HEK293 (cell line): Measurements from ENCODE around the gene COL8A1.

ENCODE experiments used
- CTCF ChIA-PET: fragments of 350-600 bp; formaldehyde crosslinking; extraction: SDS; loops from one replicate; lab custom pipeline; 2021; ENCODE audit warnings: antibody characterized with exemption; lab: Yijun Ruan, JAX
- POLR2A ChIA-PET: fragments of 300-600 bp; formaldehyde crosslinking; extraction: SDS; loops from one replicate; lab custom pipeline; 2020; ENCODE audit warnings: antibody characterized with exemption, inconsistent platforms; lab: Yijun Ruan, JAX
- H3K27ac ChIP-seq: fragments of 200-500 bp; sonication (Bioruptor generic); 2 replicates; pipeline ENCODE4 v1.5.1; 2014; ENCODE audit warnings: low read depth, low read length, control low read depth, inconsistent platforms; ENCODE audit errors: extremely low read depth
- H3K36me3 ChIP-seq, 2 experiments: fragments of 200-500 bp in 1 of 2; sonication (Bioruptor generic) in 1 of 2; 1 replicate in 1 of 2; 2 replicates in 1 of 2; pipeline ENCODE4 v1.5.1; 2014 to 2017; ENCODE audit warnings: inconsistent platforms in 2 of 2, low read length in 2 of 2; ENCODE audit not compliant: control insufficient read depth in 2 of 2, insufficient read depth in 1 of 2
- H3K4me1 ChIP-seq: fragments of 200-500 bp; sonication (Bioruptor generic); 2 replicates; pipeline ENCODE4 v1.5.1; 2014; ENCODE audit warnings: mild to moderate bottlenecking, low read length, inconsistent platforms; ENCODE audit not compliant: control insufficient read depth, insufficient read depth
- H3K4me3 ChIP-seq: 2 replicates; pipeline ENCODE4 v1.5.1; 2011; ENCODE audit warnings: low read depth, mild to moderate bottlenecking, control low read depth, low read length, moderate library complexity
- H3K9me3 ChIP-seq: fragments of 200-500 bp; sonication (Bioruptor generic); 2 replicates; pipeline ENCODE4 v1.5.1; 2014; ENCODE audit warnings: low read depth, low read length, inconsistent platforms; ENCODE audit not compliant: control insufficient read depth, insufficient read depth
- ATF2 ChIP-seq: fragments of 450-650 bp; formaldehyde crosslinking; IDR thresholded peaks from 2 replicates; pipeline ENCODE4 v1.5.1; 2016; ENCODE audit warnings: missing biosample characterization, missing genetic modification characterization, low read depth
- GLIS2 ChIP-seq: fragments of 450-650 bp; formaldehyde crosslinking; IDR thresholded peaks from 2 replicates; pipeline ENCODE4 v1.5.1; 2016; ENCODE audit warnings: missing biosample characterization, missing genetic modification characterization
- KLF9 ChIP-seq: fragments of 450-650 bp; formaldehyde crosslinking; IDR thresholded peaks from 2 replicates; pipeline ENCODE4 v1.5.1; 2016; ENCODE audit warnings: missing biosample characterization, missing genetic modification characterization, low read depth
- PRDM1 ChIP-seq: fragments of 450-650 bp; formaldehyde crosslinking; IDR thresholded peaks from 2 replicates; pipeline ENCODE4; 2016; ENCODE audit warnings: missing biosample characterization, missing genetic modification characterization
- TRIM28 ChIP-seq: IDR thresholded peaks from 2 replicates; pipeline ENCODE4 v1.6.1; 2011; ENCODE audit warnings: low read length, control low read depth, borderline replicate concordance
- ZBTB7A ChIP-seq: fragments of 450-650 bp; formaldehyde crosslinking; IDR thresholded peaks from 2 replicates; pipeline ENCODE4 v1.5.1; 2016; ENCODE audit warnings: low read depth, missing biosample characterization, missing genetic modification characterization
- ZFP37 ChIP-seq: fragments of 450-650 bp; formaldehyde crosslinking; IDR thresholded peaks from 2 replicates; pipeline ENCODE4 v1.5.1; 2016; ENCODE audit warnings: missing biosample characterization, missing genetic modification characterization
- ZFP69B ChIP-seq: fragments of 450-650 bp; formaldehyde crosslinking; IDR thresholded peaks from 2 replicates; pipeline ENCODE4 v1.5.1; 2016; ENCODE audit warnings: missing biosample characterization, missing genetic modification characterization
- ZNF132 ChIP-seq: fragments of 450-650 bp; formaldehyde crosslinking; IDR thresholded peaks from 2 replicates; pipeline ENCODE4 v1.5.1; 2017; ENCODE audit warnings: missing biosample characterization, missing genetic modification characterization, borderline replicate concordance
- ZNF140 ChIP-seq: fragments of 450-650 bp; formaldehyde crosslinking; IDR thresholded peaks from 2 replicates; pipeline ENCODE4 v1.5.1; 2016; ENCODE audit warnings: missing biosample characterization, missing genetic modification characterization
- ZNF266 ChIP-seq: fragments of 450-650 bp; formaldehyde crosslinking; IDR thresholded peaks from 2 replicates; pipeline ENCODE4 v1.5.1; 2016; ENCODE audit warnings: missing biosample characterization, missing genetic modification characterization, low read depth
- ZNF274 ChIP-seq, 2 experiments: fragments of 200-500 bp in 1 of 2; fragments of 450-650 bp in 1 of 2; sonication (Bioruptor generic) in 1 of 2; formaldehyde crosslinking in 1 of 2; IDR thresholded peaks; 2 replicates each; pipeline versions ENCODE4 v1.5.1 to v1.6.1; 2014 to 2016; ENCODE audit warnings: borderline replicate concordance in 1 of 2, inconsistent platforms in 1 of 2, low read length in 1 of 2, missing biosample characterization in 1 of 2, missing genetic modification characterization in 1 of 2
- ZNF37A ChIP-seq: fragments of 450-650 bp; IDR thresholded peaks from 2 replicates; pipeline ENCODE4 v1.5.1; 2018; ENCODE audit warnings: missing biosample characterization, missing genetic modification characterization
- ZNF623 ChIP-seq: fragments of 450-650 bp; formaldehyde crosslinking; IDR thresholded peaks from 2 replicates; pipeline ENCODE4 v1.5.1; 2016; ENCODE audit warnings: missing biosample characterization, missing genetic modification characterization
- ZNF670 ChIP-seq: fragments of 450-650 bp; formaldehyde crosslinking; IDR thresholded peaks from 2 replicates; pipeline ENCODE4 v1.5.1; 2016; ENCODE audit warnings: missing biosample characterization, missing genetic modification characterization, low read depth
- ZNF747 ChIP-seq: fragments of 450-650 bp; formaldehyde crosslinking; IDR thresholded peaks from 2 replicates; pipeline ENCODE4 v1.5.1; 2016; ENCODE audit warnings: missing biosample characterization, missing genetic modification characterization
- ZNF785 ChIP-seq: fragments of 450-650 bp; formaldehyde crosslinking; IDR thresholded peaks from 2 replicates; pipeline ENCODE4 v1.5.1; 2016; ENCODE audit warnings: missing biosample characterization, missing genetic modification characterization
- TF ChIP-seq, protein P1 (sequence below): fragments of 450-650 bp; formaldehyde crosslinking; IDR thresholded peaks from 2 replicates; pipeline ENCODE4 v1.5.1; 2016; ENCODE audit warnings: missing biosample characterization, missing genetic modification characterization, borderline replicate concordance
- TF ChIP-seq, protein P2 (sequence below): fragments of 450-650 bp; formaldehyde crosslinking; IDR thresholded peaks from 2 replicates; pipeline ENCODE4 v1.5.1; 2017; ENCODE audit warnings: missing biosample characterization, missing genetic modification characterization
- TF ChIP-seq, protein P3 (sequence below): fragments of 450-650 bp; formaldehyde crosslinking; optimal IDR thresholded peaks from 2 replicates; pipeline ENCODE3; 2016; ENCODE audit warnings: missing biosample characterization, mild to moderate bottlenecking, missing genetic modification characterization

Gene COL8A1

DNA sequence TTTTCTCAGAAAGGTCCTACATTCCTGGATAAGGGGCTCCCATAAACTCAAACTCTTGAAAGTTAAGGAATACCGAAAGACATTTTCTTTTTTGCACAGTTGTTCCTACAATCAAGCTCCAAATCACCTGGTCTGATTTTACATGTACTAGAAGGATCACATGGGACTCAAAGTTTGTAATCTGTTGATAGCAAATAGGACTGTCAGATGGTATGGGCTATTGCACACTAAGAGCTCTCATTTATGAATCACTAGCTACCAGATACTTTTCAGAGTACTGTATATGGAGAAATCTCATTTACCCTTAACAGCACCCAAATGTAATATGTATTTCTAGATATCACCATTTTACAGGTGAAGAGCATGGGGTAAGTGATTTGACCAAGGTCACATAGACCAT is 129.7 kb downstream of the COL8A1 start:
- CTCF ChIA-PET: interaction anchor here (0.7 to 1.1 kb wide), 2 partner anchors 22 to 269 kb away, joined by 3 read pairs; no protein-coding TSS in a partner anchor
- Histone ChIP-seq H3K4me1 (no peaks in the 10 kb centered on the region), H3K36me3 (no peaks in the 10 kb centered on the region), H3K27ac (no peak overlapping the region), H3K9me3 (no peaks in the 10 kb centered on the region), H3K4me3 (no peak overlapping the region)
- POLR2A ChIA-PET: no interaction called here
- TF ChIP-seq ZNF623 (tag by site-specific recombination): no peak
- no peak for TF ChIP-seq ZFP69B (tag by site-specific recombination)
- no peak for TF ChIP-seq ATF2 (tag by site-specific recombination)
- no peak for TF ChIP-seq ZNF785
- TF ChIP-seq, protein P1, sequence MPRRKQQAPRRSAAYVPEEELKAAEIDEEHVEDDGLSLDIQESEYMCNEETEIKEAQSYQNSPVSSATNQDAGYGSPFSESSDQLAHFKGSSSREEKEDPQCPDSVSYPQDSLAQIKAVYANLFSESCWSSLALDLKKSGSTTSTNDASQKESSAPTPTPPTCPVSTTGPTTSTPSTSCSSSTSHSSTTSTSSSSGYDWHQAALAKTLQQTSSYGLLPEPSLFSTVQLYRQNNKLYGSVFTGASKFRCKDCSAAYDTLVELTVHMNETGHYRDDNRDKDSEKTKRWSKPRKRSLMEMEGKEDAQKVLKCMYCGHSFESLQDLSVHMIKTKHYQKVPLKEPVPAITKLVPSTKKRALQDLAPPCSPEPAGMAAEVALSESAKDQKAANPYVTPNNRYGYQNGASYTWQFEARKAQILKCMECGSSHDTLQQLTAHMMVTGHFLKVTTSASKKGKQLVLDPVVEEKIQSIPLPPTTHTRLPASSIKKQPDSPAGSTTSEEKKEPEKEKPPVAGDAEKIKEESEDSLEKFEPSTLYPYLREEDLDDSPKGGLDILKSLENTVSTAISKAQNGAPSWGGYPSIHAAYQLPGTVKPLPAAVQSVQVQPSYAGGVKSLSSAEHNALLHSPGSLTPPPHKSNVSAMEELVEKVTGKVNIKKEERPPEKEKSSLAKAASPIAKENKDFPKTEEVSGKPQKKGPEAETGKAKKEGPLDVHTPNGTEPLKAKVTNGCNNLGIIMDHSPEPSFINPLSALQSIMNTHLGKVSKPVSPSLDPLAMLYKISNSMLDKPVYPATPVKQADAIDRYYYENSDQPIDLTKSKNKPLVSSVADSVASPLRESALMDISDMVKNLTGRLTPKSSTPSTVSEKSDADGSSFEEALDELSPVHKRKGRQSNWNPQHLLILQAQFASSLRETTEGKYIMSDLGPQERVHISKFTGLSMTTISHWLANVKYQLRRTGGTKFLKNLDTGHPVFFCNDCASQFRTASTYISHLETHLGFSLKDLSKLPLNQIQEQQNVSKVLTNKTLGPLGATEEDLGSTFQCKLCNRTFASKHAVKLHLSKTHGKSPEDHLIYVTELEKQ (tag by site-specific recombination): no peak
- no peak for TF ChIP-seq ZFP37 (tag by site-specific recombination)

- Histone ChIP-seq H3K4me1 (no peaks in the 10 kb centered on the region), H3K4me3 (no peak overlapping the region), H3K9me3 (no peaks in the 10 kb centered on the region), H3K36me3 (no peaks in the 10 kb centered on the region), H3K27ac (no peak overlapping the region)
- POLR2A ChIA-PET: no interaction called here
- CTCF ChIA-PET: interaction anchor here (0.7 to 1.1 kb wide), 2 partner anchors 21 to 270 kb away, joined by 3 read pairs; no protein-coding TSS in a partner anchor
- no peak for TF ChIP-seq ZNF37A (tag by site-specific recombination)
- TF ChIP-seq KLF9 (tag by site-specific recombination): no peak
- TF ChIP-seq TRIM28: no peak
- TF ChIP-seq, protein P2, sequence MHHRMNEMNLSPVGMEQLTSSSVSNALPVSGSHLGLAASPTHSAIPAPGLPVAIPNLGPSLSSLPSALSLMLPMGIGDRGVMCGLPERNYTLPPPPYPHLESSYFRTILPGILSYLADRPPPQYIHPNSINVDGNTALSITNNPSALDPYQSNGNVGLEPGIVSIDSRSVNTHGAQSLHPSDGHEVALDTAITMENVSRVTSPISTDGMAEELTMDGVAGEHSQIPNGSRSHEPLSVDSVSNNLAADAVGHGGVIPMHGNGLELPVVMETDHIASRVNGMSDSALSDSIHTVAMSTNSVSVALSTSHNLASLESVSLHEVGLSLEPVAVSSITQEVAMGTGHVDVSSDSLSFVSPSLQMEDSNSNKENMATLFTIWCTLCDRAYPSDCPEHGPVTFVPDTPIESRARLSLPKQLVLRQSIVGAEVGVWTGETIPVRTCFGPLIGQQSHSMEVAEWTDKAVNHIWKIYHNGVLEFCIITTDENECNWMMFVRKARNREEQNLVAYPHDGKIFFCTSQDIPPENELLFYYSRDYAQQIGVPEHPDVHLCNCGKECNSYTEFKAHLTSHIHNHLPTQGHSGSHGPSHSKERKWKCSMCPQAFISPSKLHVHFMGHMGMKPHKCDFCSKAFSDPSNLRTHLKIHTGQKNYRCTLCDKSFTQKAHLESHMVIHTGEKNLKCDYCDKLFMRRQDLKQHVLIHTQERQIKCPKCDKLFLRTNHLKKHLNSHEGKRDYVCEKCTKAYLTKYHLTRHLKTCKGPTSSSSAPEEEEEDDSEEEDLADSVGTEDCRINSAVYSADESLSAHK (tag by site-specific recombination): no peak
- TF ChIP-seq PRDM1: no peak
- no peak for TF ChIP-seq GLIS2 (tag by site-specific recombination)
- TF ChIP-seq, protein P3, sequence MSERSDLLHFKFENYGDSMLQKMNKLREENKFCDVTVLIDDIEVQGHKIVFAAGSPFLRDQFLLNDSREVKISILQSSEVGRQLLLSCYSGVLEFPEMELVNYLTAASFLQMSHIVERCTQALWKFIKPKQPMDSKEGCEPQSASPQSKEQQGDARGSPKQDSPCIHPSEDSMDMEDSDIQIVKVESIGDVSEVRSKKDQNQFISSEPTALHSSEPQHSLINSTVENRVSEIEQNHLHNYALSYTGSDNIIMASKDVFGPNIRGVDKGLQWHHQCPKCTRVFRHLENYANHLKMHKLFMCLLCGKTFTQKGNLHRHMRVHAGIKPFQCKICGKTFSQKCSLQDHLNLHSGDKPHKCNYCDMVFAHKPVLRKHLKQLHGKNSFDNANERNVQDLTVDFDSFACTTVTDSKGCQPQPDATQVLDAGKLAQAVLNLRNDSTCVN: no peak
- no peak for TF ChIP-seq ZBTB7A
- TF ChIP-seq ZNF670 (tag by site-specific recombination): no peak
- no peak for TF ChIP-seq ZNF140 (tag by site-specific recombination)
- no peak for TF ChIP-seq ZNF747 (tag by site-specific recombination)
- no peak for TF ChIP-seq ZNF132
- TF ChIP-seq ZNF266 (tag by site-specific recombination): no peak
- TF ChIP-seq ZNF274 (IDR thresholded peaks at IDR 0.05; ENCODE audit: low read length): no peak
- no peak for TF ChIP-seq ZNF274 (tag by site-specific recombination; IDR thresholded peaks at IDR 0.05; ENCODE audit: borderline replicate concordance)
Observed at GRCh38 chr3:99768808-99769501, 130.6 kb downstream of the COL8A1 start.
